ENCODE results near the gene MCUR1.

Gene MCUR1

DNA sequence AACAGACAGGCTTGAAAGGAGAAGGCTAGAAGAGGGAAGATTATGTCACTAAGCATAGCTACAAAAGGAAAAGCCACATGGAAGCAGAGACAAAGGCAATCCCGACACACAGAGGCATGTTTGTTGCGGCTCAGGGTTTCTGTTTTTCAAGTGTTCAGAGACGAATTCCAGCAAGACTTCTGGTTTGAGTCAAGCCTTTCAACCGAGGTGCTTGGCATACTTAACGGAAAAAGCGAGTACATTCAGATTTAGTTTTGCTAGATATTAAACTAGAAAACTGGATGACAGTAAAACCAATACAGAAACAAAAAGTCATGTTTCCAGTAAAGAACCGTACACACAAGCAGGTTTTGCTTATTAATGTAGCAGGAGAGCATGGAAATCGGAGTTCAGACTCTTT lies 27.2 kb downstream of the MCUR1 start:
- no peak for TF ChIP-seq FOXM1 (IDR thresholded peaks at IDR 0.05; ENCODE audit: borderline replicate concordance, low read depth)
- TF ChIP-seq, protein P1, sequence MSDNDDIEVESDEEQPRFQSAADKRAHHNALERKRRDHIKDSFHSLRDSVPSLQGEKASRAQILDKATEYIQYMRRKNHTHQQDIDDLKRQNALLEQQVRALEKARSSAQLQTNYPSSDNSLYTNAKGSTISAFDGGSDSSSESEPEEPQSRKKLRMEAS (IDR thresholded peaks at IDR 0.05): no peak
- TF ChIP-seq CREB1 (IDR thresholded peaks at IDR 0.05; ENCODE audit: low read depth): no peak
- TF ChIP-seq EP300 (IDR thresholded peaks at IDR 0.05; ENCODE audit: borderline replicate concordance): no peak
- no peak for TF ChIP-seq TAF1 (IDR thresholded peaks at IDR 0.05; ENCODE audit: low read depth)
- no peak for TF ChIP-seq RAD21 (IDR thresholded peaks at IDR 0.05; ENCODE audit: low read depth)
- TF ChIP-seq EGR1 (IDR thresholded peaks at IDR 0.05): no peak
- TF ChIP-seq, protein P2, sequence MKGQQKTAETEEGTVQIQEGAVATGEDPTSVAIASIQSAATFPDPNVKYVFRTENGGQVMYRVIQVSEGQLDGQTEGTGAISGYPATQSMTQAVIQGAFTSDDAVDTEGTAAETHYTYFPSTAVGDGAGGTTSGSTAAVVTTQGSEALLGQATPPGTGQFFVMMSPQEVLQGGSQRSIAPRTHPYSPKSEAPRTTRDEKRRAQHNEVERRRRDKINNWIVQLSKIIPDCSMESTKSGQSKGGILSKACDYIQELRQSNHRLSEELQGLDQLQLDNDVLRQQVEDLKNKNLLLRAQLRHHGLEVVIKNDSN (IDR thresholded peaks at IDR 0.05): no peak
- no peak for TF ChIP-seq ZBTB7A (IDR thresholded peaks at IDR 0.05; ENCODE audit: low read depth)
- TF ChIP-seq YY1 (IDR thresholded peaks at IDR 0.05; ENCODE audit: low read depth): no peak
- TF ChIP-seq TEAD4 (IDR thresholded peaks at IDR 0.05): no peak
- no peak for TF ChIP-seq CEBPB (IDR thresholded peaks at IDR 0.05)
- TF ChIP-seq TCF12 (IDR thresholded peaks at IDR 0.05; ENCODE audit: low read depth): no peak
- TF ChIP-seq, protein P3, sequence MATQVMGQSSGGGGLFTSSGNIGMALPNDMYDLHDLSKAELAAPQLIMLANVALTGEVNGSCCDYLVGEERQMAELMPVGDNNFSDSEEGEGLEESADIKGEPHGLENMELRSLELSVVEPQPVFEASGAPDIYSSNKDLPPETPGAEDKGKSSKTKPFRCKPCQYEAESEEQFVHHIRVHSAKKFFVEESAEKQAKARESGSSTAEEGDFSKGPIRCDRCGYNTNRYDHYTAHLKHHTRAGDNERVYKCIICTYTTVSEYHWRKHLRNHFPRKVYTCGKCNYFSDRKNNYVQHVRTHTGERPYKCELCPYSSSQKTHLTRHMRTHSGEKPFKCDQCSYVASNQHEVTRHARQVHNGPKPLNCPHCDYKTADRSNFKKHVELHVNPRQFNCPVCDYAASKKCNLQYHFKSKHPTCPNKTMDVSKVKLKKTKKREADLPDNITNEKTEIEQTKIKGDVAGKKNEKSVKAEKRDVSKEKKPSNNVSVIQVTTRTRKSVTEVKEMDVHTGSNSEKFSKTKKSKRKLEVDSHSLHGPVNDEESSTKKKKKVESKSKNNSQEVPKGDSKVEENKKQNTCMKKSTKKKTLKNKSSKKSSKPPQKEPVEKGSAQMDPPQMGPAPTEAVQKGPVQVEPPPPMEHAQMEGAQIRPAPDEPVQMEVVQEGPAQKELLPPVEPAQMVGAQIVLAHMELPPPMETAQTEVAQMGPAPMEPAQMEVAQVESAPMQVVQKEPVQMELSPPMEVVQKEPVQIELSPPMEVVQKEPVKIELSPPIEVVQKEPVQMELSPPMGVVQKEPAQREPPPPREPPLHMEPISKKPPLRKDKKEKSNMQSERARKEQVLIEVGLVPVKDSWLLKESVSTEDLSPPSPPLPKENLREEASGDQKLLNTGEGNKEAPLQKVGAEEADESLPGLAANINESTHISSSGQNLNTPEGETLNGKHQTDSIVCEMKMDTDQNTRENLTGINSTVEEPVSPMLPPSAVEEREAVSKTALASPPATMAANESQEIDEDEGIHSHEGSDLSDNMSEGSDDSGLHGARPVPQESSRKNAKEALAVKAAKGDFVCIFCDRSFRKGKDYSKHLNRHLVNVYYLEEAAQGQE (IDR thresholded peaks at IDR 0.05; ENCODE audit: low read depth): no peak

DNA sequence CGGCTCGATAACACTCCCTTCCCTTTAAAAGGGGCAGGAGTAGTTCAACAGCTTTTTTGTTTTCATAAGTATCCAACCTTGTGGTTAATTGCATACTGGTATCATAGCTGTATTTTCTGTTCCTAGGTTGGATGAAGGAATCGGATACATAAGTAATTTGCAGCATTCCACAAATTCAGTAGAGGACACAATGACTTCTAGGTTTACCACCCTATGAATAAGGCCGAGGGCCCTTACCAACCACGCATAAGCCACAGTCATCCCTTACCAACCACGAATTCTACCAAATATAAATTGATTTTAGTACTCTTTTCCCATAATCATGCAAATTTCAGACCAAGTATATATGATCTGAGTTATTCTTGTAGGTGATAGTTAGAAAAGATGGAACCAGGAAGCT lies 36.3 kb downstream of the MCUR1 start:
- TF ChIP-seq CEBPB (IDR thresholded peaks at IDR 0.05) (no peak), NFIC (IDR thresholded peaks at IDR 0.05) (no peak), CREB1 (IDR thresholded peaks at IDR 0.05; ENCODE audit: low read depth) (no peak), EGR1 (IDR thresholded peaks at IDR 0.05) (no peak), TAF1 (IDR thresholded peaks at IDR 0.05; ENCODE audit: low read depth) (no peak), TEAD4 (IDR thresholded peaks at IDR 0.05) (no peak), RAD21 (IDR thresholded peaks at IDR 0.05; ENCODE audit: low read depth) (no peak)
- TF ChIP-seq, protein P1 (IDR thresholded peaks at IDR 0.05): no peak

DNA sequence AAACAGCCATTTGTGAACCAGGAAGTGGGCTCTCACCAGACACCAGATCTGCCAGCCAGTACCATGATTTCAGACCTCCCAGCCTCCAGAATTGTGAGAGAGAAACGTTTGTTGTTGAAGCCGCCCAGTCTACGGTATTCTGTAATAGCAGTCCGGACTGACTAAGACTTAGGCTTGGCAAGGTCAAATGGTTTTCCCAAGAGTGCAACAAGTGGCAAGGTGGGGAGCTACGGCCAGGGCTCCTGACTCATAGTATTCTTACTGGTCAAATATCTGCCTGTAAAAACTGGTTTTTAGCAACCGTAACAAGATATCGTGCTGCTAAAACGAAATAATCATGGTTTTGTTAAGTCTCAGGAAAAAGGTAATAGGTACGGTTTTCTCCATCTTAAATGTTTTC lies 37.8 kb downstream of the MCUR1 start:
- TF ChIP-seq FOXM1 (IDR thresholded peaks at IDR 0.05; ENCODE audit: borderline replicate concordance, low read depth) (no peak), NFIC (IDR thresholded peaks at IDR 0.05) (no peak), TCF12 (IDR thresholded peaks at IDR 0.05; ENCODE audit: low read depth) (no peak), EGR1 (IDR thresholded peaks at IDR 0.05) (no peak), RAD21 (IDR thresholded peaks at IDR 0.05; ENCODE audit: low read depth) (no peak), CREB1 (IDR thresholded peaks at IDR 0.05; ENCODE audit: low read depth) (no peak), EP300 (IDR thresholded peaks at IDR 0.05; ENCODE audit: borderline replicate concordance) (no peak), TEAD4 (IDR thresholded peaks at IDR 0.05) (no peak), CEBPB (IDR thresholded peaks at IDR 0.05) (no peak), ZBTB7A (IDR thresholded peaks at IDR 0.05; ENCODE audit: low read depth) (no peak), TAF1 (IDR thresholded peaks at IDR 0.05; ENCODE audit: low read depth) (no peak)
- TF ChIP-seq, protein P3 (IDR thresholded peaks at IDR 0.05; ENCODE audit: low read depth): no peak
- TF ChIP-seq, protein P2 (IDR thresholded peaks at IDR 0.05): no peak
- TF ChIP-seq, protein P1 (IDR thresholded peaks at IDR 0.05): no peak

DNA sequence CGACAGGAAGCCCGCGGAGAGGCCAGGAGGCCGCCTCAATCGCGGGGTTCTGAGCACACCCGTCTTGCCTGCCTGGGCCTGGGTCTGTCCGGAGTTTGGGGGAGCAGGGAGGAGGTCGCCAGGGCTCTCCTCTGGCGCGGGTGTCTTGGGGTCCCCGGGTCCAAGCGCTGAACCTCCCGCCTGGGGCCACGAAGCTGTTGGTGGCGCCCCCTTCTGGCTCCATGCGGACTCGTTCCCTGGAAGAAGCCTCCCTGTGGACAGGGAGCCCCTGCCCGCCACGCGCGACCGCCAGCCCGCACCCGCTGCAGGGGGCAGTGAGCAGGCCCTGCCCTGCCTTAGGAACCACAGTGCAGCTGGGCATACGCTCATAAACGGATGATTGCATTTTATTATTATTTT lies 44.7 kb downstream of the MCUR1 start:
- TF ChIP-seq RAD21 (IDR thresholded peaks at IDR 0.05; ENCODE audit: low read depth) (no peak), TAF1 (IDR thresholded peaks at IDR 0.05; ENCODE audit: low read depth) (no peak), EGR1 (IDR thresholded peaks at IDR 0.05) (no peak), FOXM1 (IDR thresholded peaks at IDR 0.05; ENCODE audit: borderline replicate concordance, low read depth) (no peak), CREB1 (IDR thresholded peaks at IDR 0.05; ENCODE audit: low read depth) (no peak), TEAD4 (IDR thresholded peaks at IDR 0.05) (no peak), EP300 (IDR thresholded peaks at IDR 0.05; ENCODE audit: borderline replicate concordance) (no peak), NFIC (IDR thresholded peaks at IDR 0.05) (no peak), YY1 (IDR thresholded peaks at IDR 0.05; ENCODE audit: low read depth) (no peak), TCF12 (IDR thresholded peaks at IDR 0.05; ENCODE audit: low read depth) (no peak), ZBTB7A (IDR thresholded peaks at IDR 0.05; ENCODE audit: low read depth) (no peak), CEBPB (IDR thresholded peaks at IDR 0.05) (no peak)
- TF ChIP-seq, protein P1 (IDR thresholded peaks at IDR 0.05): no peak
- TF ChIP-seq, protein P2 (IDR thresholded peaks at IDR 0.05): no peak
- TF ChIP-seq, protein P3 (IDR thresholded peaks at IDR 0.05; ENCODE audit: low read depth): no peak
